ENCODE results near the gene RPSA.

The RPSA gene

DNA sequence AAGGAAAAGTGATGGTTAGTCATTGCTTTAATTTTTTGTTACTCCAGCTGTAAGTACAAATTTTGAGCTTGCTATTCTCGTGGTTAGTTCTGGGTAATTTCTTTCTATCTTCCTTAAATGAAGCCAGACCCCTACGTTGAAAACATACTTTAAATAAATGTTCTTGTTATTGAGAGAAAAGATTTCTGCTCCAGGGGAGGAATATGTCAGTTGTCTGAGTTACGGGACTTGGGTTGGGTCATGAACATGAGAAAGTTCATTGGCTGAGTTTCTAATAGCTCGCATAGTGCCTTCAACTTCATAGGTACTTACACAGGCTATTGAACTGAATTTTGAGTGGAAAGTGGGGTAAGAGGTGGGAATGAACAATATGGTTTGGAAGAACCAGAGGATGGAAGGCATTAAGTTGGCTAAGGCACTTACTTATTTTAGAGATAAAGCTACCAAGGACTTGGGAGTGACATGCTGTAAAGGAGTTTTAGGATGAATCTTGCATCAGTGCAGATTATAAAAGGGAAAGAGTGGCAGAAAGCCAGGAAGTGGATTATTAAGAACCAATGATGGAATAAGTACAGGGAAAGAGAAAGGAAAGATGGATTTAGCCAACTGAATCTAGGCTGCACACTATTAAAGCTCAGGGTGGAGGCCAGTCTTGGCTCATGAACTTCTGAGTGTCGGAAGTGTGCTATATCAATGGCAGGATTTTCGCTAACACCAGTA is 1.4 kb downstream of the RPSA start:
- Histone ChIP-seq H3K4me2 (ENCODE audit: insufficient read depth, low read length, poor library complexity, severe bottlenecking) (no peak overlapping the region), H3K27ac (replicated peaks; ENCODE audit: low read length) (no peak overlapping the region), H4K8ac (ENCODE audit: low read depth, low read length) (no peak overlapping the region), H3K23ac (ENCODE audit: low read depth, low read length, poor library complexity) (no peak overlapping the region), H2BK5ac (ENCODE audit: low read length) (no peak overlapping the region), H2BK12ac (ENCODE audit: low read length) (no peak overlapping the region), H3K79me1 (ENCODE audit: low read depth, low read length) (no peaks in the 10 kb centered on the region), H2BK15ac (ENCODE audit: low read length) (no peak overlapping the region), H4K91ac (ENCODE audit: low read depth, low read length, poor library complexity) (no peak overlapping the region), H2BK120ac (ENCODE audit: low read depth, low read length) (no peak overlapping the region), H2AFZ (ENCODE audit: low read length) (no peak overlapping the region), H3K18ac (ENCODE audit: low read length) (no peak overlapping the region), H3K9ac (ENCODE audit: low read depth, low read length, poor library complexity) (no peak overlapping the region), H3K4ac (ENCODE audit: low read length) (no peak overlapping the region), H3K4me3 (ENCODE audit: low read length in 2 of 2) (peak overlapping the region in 1 of 2 donors; percentile 81), H3K27me3 (ENCODE audit: control insufficient read depth in 3 of 3, insufficient read depth in 3 of 3, low read depth in 1 of 3, low read length in 3 of 3) (no peaks in the 10 kb centered on the region), H3K36me3 (replicated peaks in 1 of 2; ENCODE audit: control insufficient read depth in 2 of 2, insufficient read depth in 2 of 2, low read length in 2 of 2) (peaks cover 35 to 58% of the 10 kb centered on the region in 2 donors), H3K9me3 (replicated peaks in 1 of 2; ENCODE audit: control insufficient read depth in 2 of 2, insufficient read depth in 1 of 2, low read depth in 1 of 2, low read length in 2 of 2) (no peaks in the 10 kb centered on the region), H2AK5ac (ENCODE audit: low read depth, low read length) (no peak overlapping the region), H3K4me1 (ENCODE audit: control insufficient read depth in 2 of 2, insufficient read depth in 1 of 2, low read depth in 1 of 2, low read length in 2 of 2) (peaks cover 4 to 5% of the 10 kb centered on the region in 2 donors), H3K14ac (ENCODE audit: low read length) (no peak overlapping the region)
- no CpG with 5 or more reads among the region's 6 CpGs for WGBS, 2 donors (ENCODE audit: extremely low coverage in 2 of 2, insufficient read length in 2 of 2, insufficient replicate concordance in 1 of 2)
- DNase-seq (ENCODE audit: low spot score), result no peak

DNA sequence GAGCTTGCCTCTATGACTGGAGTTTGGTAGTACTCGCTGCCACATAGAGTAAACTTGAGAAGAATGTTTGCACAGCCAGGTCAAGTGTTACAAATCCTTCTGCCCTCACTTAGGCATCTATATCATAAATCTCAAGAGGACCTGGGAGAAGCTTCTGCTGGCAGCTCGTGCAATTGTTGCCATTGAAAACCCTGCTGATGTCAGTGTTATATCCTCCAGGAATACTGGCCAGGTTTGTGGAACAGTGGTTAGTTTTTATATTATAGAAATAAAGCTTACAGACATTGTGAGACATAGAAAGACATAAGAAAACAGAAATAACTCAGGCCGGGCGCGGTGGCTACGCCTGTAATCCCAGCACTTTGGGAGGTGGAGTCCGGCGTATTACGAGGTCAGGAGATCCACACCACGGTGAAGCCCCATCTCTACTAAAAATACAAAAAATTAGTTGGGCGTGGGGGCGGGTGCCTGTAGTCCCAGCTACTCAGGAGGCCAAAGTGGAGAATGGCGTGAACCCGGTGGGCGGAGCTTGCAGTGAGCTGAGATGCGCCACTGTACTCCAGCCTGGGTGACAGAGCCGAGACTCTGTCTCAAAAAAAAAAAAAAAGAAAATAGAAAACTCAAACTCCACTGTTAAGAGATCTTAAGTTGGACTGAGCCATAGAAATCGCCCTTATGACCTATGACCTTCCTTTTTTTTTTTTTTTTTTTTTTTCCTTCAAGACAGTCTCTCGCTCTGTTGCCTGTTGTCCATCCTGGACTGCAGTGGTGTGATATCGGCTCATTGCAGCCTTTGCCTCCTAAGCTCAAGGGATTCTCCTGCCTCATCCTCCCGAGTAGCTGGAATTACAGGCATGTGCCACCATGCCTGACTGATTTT is 2.2 kb downstream of the RPSA start:
- Histone ChIP-seq H4K91ac (ENCODE audit: low read depth, low read length, poor library complexity) (no peak overlapping the region), H2BK120ac (ENCODE audit: low read depth, low read length) (no peak overlapping the region), H3K79me1 (ENCODE audit: low read depth, low read length) (no peaks in the 10 kb centered on the region), H3K9me3 (replicated peaks in 1 of 2; ENCODE audit: control insufficient read depth in 2 of 2, insufficient read depth in 1 of 2, low read depth in 1 of 2, low read length in 2 of 2) (no peaks in the 10 kb centered on the region), H4K8ac (ENCODE audit: low read depth, low read length) (no peak overlapping the region), H3K18ac (ENCODE audit: low read length) (no peak overlapping the region), H3K4me2 (ENCODE audit: insufficient read depth, low read length, poor library complexity, severe bottlenecking) (no peak overlapping the region), H3K27ac (replicated peaks; ENCODE audit: low read length) (no peak overlapping the region), H2BK15ac (ENCODE audit: low read length) (no peak overlapping the region), H3K4me1 (ENCODE audit: control insufficient read depth in 2 of 2, insufficient read depth in 1 of 2, low read depth in 1 of 2, low read length in 2 of 2) (peaks cover 4 to 5% of the 10 kb centered on the region in 2 donors), H3K14ac (ENCODE audit: low read length) (no peak overlapping the region), H2BK5ac (ENCODE audit: low read length) (no peak overlapping the region), H3K4ac (ENCODE audit: low read length) (no peak overlapping the region), H2AFZ (ENCODE audit: low read length) (no peak overlapping the region), H3K27me3 (ENCODE audit: control insufficient read depth in 3 of 3, insufficient read depth in 3 of 3, low read depth in 1 of 3, low read length in 3 of 3) (no peaks in the 10 kb centered on the region), H2AK5ac (ENCODE audit: low read depth, low read length) (no peak overlapping the region), H3K9ac (ENCODE audit: low read depth, low read length, poor library complexity) (no peak overlapping the region), H2BK12ac (ENCODE audit: low read length) (no peak overlapping the region), H3K4me3 (ENCODE audit: low read length in 2 of 2) (peak overlapping the region in 1 of 2 donors; percentile 81), H3K23ac (ENCODE audit: low read depth, low read length, poor library complexity) (no peak overlapping the region), H3K36me3 (replicated peaks in 1 of 2; ENCODE audit: control insufficient read depth in 2 of 2, insufficient read depth in 2 of 2, low read length in 2 of 2) (peaks cover 42 to 66% of the 10 kb centered on the region in 2 donors)
- no CpG with 5 or more reads among the region's 21 CpGs for WGBS, 2 donors (ENCODE audit: extremely low coverage in 2 of 2, insufficient read length in 2 of 2, insufficient replicate concordance in 1 of 2)
- DNase-seq (ENCODE audit: low spot score), result no peak

GRCh38 chr3:39409514-39410136 is 3.1 kb downstream of the RPSA start:
- H3K27me3 ChIP-seq (ENCODE audit: control insufficient read depth in 3 of 3, insufficient read depth in 3 of 3, low read depth in 1 of 3, low read length in 3 of 3), result no peaks in the 10 kb centered on the region
- H4K8ac ChIP-seq (ENCODE audit: low read depth, low read length), result no peak overlapping the region
- H3K4ac ChIP-seq (ENCODE audit: low read length), result no peak overlapping the region
- H2BK12ac ChIP-seq (ENCODE audit: low read length), result no peak overlapping the region
- H2AK5ac ChIP-seq (ENCODE audit: low read depth, low read length), result no peak overlapping the region
- H3K9ac ChIP-seq (ENCODE audit: low read depth, low read length, poor library complexity), result no peak overlapping the region
- no peak overlapping the region for H2BK15ac ChIP-seq (ENCODE audit: low read length)
- no peaks in the 10 kb centered on the region for H3K79me1 ChIP-seq (ENCODE audit: low read depth, low read length)
- H3K27ac ChIP-seq (replicated peaks; ENCODE audit: low read length), result no peak overlapping the region
- no peak overlapping the region for H3K4me2 ChIP-seq (ENCODE audit: insufficient read depth, low read length, poor library complexity, severe bottlenecking)
- H3K18ac ChIP-seq (ENCODE audit: low read length), result no peak overlapping the region
- no peak overlapping the region for H2BK120ac ChIP-seq (ENCODE audit: low read depth, low read length)
- no peak overlapping the region for H3K14ac ChIP-seq (ENCODE audit: low read length)
- no CpG with 5 or more reads among the region's 7 CpGs for WGBS, 2 donors (ENCODE audit: extremely low coverage in 2 of 2, insufficient read length in 2 of 2, insufficient replicate concordance in 1 of 2)
- no peak overlapping the region for H3K23ac ChIP-seq (ENCODE audit: low read depth, low read length, poor library complexity)
- DNase-seq (ENCODE audit: low spot score), result no peak
- H3K4me1 ChIP-seq (ENCODE audit: control insufficient read depth in 2 of 2, insufficient read depth in 1 of 2, low read depth in 1 of 2, low read length in 2 of 2), result peaks cover 4 to 5% of the 10 kb centered on the region in 2 donors
- H3K4me3 ChIP-seq (ENCODE audit: low read length in 2 of 2), result no peak overlapping the region
- H2AFZ ChIP-seq (ENCODE audit: low read length), result no peak overlapping the region
- no peaks in the 10 kb centered on the region for H3K9me3 ChIP-seq (replicated peaks in 1 of 2; ENCODE audit: control insufficient read depth in 2 of 2, insufficient read depth in 1 of 2, low read depth in 1 of 2, low read length in 2 of 2)
- H3K36me3 ChIP-seq (replicated peaks in 1 of 2; ENCODE audit: control insufficient read depth in 2 of 2, insufficient read depth in 2 of 2, low read length in 2 of 2), result peaks cover 48 to 75% of the 10 kb centered on the region in 2 donors
- no peak overlapping the region for H2BK5ac ChIP-seq (ENCODE audit: low read length)
- no peak overlapping the region for H4K91ac ChIP-seq (ENCODE audit: low read depth, low read length, poor library complexity)

- DNase-seq (ENCODE audit: low spot score), result no peak
- no peak overlapping the region for H3K14ac ChIP-seq (ENCODE audit: low read length)
- H3K4ac ChIP-seq (ENCODE audit: low read length), result no peak overlapping the region
- WGBS, 2 donors (ENCODE audit: extremely low coverage in 2 of 2, insufficient read length in 2 of 2, insufficient replicate concordance in 1 of 2), result no CpG with 5 or more reads among the region's 7 CpGs
- H3K79me1 ChIP-seq (ENCODE audit: low read depth, low read length), result no peaks in the 10 kb centered on the region
- H4K8ac ChIP-seq (ENCODE audit: low read depth, low read length), result no peak overlapping the region
- H2AFZ ChIP-seq (ENCODE audit: low read length), result no peak overlapping the region
- H3K4me3 ChIP-seq (ENCODE audit: low read length in 2 of 2), result no peak overlapping the region
- H2BK15ac ChIP-seq (ENCODE audit: low read length), result no peak overlapping the region
- H2AK5ac ChIP-seq (ENCODE audit: low read depth, low read length), result no peak overlapping the region
- no peak overlapping the region for H4K91ac ChIP-seq (ENCODE audit: low read depth, low read length, poor library complexity)
- H3K4me1 ChIP-seq (ENCODE audit: control insufficient read depth in 2 of 2, insufficient read depth in 1 of 2, low read depth in 1 of 2, low read length in 2 of 2), result peaks cover 2 to 5% of the 10 kb centered on the region in 2 donors
- no peak overlapping the region for H2BK120ac ChIP-seq (ENCODE audit: low read depth, low read length)
- no peak overlapping the region for H2BK5ac ChIP-seq (ENCODE audit: low read length)
- H2BK12ac ChIP-seq (ENCODE audit: low read length), result no peak overlapping the region
- H3K4me2 ChIP-seq (ENCODE audit: insufficient read depth, low read length, poor library complexity, severe bottlenecking), result no peak overlapping the region
- H3K23ac ChIP-seq (ENCODE audit: low read depth, low read length, poor library complexity), result no peak overlapping the region
- H3K18ac ChIP-seq (ENCODE audit: low read length), result no peak overlapping the region
- no peaks in the 10 kb centered on the region for H3K27me3 ChIP-seq (ENCODE audit: control insufficient read depth in 3 of 3, insufficient read depth in 3 of 3, low read depth in 1 of 3, low read length in 3 of 3)
- no peak overlapping the region for H3K9ac ChIP-seq (ENCODE audit: low read depth, low read length, poor library complexity)
- H3K36me3 ChIP-seq (replicated peaks in 1 of 2; ENCODE audit: control insufficient read depth in 2 of 2, insufficient read depth in 2 of 2, low read length in 2 of 2), result peaks cover 48 to 76% of the 10 kb centered on the region in 2 donors
- no peak overlapping the region for H3K27ac ChIP-seq (replicated peaks; ENCODE audit: low read length)
- no peaks in the 10 kb centered on the region for H3K9me3 ChIP-seq (replicated peaks in 1 of 2; ENCODE audit: control insufficient read depth in 2 of 2, insufficient read depth in 1 of 2, low read depth in 1 of 2, low read length in 2 of 2)
Measured at GRCh38 chr3:39410893-39411292, 4.4 kb downstream of the RPSA start.

Data from neuronal stem cell (in vitro differentiated cells).